Kidney glomerular epithelial cell (primary cell): ENCODE data around the gene BLOC1S1.

Experiments used
- DNase-seq: peaks from one replicate; lab custom pipeline; 2025; lab: John Stamatoyannopoulos, UW

Gene BLOC1S1

DNA sequence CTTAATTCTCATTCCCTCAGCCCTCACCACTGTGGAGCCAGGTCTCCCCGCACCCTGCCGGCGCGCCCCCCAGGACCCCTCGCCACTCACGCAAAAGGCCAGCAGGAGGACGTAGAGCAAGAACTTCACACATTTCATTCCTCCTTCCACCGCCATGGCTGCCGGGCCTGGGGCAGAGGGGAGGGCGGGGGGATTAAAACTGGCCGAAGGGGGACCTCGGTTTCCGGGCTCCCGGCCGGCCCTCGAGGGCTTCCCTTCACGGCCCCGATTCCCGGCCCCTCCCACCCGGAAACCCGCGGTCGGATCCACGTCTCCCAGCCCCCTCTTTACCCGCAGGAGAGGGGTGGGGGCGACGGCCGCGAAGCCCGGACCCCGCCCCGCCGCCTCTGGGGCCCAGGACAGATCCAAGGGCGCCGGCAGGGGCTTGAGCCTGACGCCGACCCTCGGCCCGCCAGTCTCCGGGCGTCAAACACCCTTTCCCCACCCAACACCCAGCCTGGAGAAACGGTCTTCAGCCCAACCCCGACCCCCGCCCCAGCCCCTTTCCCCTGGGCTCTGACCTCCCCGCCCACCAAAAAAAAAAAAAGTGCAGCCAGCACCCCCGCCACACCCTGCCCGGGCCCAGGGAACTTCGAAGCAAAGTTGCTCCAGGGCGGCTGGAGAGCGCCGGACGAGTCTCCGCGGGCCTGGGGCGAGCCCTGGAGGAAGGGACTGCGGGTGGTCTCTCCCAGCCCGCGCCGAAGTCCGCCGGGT is 12.5 kb downstream of the BLOC1S1 start:
- no peak for DNase-seq

- peak; percentile 89 for DNase-seq
These were observed 13.3 kb downstream of the BLOC1S1 start, which contains the start of gene CD63 for GRCh38 chr12:55728939-55729818. Gene CD63, minus strand, starts transcription at chr12:55729009. Its CDS starts 668 bp downstream, at chr12:55728341.

DNA sequence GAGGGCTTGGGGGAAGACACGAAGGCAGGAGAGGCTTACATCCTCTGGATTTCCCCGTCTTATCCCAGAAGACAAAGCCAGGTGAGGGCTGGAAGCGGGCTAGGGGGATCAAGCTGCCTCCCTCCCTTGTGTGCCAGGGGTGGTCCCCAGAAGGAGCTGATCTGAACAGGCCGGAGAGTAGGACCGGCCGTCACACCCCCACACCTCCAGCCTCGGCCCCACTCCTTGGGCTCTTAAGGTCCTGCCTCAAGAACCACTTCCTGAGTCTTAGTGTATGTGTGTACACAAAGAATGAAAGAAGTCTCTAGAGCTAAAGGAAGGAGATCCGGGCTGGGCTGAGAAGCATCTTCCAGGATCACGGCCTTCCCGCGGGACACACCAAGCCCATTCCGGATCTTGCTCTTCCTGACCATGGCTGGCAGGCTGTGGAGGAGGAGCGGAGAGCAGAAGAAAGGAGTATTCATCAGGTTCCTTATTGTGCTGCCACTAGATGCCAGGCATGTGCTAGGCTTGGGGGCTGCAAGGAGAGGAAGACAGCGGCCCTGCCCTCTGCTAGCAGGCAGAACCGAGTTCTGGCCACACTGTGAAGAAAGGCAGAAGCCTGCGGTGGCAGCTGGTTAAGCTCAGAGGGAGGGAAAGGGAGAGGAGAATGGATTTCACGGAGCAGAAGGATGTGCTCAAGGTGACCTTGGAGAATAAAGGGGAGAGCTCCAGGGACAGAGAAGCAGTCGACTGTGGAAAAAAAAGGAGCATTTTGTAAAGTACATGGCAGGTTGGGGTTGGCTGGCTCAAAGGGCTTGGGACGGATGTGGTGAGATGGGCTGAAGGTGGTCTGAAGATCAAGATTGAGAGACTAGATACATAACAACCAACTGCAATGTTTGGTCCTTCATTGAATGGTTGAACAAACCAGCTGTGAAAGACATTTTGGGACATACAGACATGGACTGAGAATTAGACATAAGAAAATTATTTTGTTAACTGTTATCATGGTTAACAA is 14.3 kb downstream of the BLOC1S1 start:
- DNase-seq, result peak; percentile 74

DNA sequence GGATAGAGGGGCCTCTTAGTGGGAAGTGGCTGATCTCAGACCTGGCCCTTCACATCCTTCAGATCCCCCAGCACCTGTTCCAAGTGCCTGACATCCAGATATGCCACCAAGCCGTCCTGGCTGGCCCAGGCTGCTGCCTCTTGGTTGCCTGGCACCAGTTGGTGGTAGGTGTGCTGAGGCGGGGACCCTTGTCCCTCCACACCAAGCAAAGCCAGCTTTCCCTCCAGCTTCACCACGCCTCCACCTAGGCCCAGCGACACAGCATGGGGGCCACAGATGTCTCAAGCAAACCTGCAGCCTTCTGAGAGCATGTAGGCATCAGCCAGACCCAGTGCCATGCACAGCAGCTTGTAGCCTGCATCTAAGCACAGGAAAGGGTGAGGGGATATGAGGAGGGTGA is 16.4 kb downstream of the BLOC1S1 start:
- no peak for DNase-seq

GRCh38 chr12:55733021-55733555 is 17.2 kb downstream of the BLOC1S1 start:
- no peak for DNase-seq

- DNase-seq, result no peak
These were observed 18.0 kb downstream of the BLOC1S1 start for GRCh38 chr12:55733858-55734257.

- DNase-seq, result no peak
These were observed 18.7 kb downstream of the BLOC1S1 start for GRCh38 chr12:55734595-55734994.

- DNase-seq, result no peak
These were observed 20.2 kb downstream of the BLOC1S1 start for GRCh38 chr12:55736076-55736475.

DNA sequence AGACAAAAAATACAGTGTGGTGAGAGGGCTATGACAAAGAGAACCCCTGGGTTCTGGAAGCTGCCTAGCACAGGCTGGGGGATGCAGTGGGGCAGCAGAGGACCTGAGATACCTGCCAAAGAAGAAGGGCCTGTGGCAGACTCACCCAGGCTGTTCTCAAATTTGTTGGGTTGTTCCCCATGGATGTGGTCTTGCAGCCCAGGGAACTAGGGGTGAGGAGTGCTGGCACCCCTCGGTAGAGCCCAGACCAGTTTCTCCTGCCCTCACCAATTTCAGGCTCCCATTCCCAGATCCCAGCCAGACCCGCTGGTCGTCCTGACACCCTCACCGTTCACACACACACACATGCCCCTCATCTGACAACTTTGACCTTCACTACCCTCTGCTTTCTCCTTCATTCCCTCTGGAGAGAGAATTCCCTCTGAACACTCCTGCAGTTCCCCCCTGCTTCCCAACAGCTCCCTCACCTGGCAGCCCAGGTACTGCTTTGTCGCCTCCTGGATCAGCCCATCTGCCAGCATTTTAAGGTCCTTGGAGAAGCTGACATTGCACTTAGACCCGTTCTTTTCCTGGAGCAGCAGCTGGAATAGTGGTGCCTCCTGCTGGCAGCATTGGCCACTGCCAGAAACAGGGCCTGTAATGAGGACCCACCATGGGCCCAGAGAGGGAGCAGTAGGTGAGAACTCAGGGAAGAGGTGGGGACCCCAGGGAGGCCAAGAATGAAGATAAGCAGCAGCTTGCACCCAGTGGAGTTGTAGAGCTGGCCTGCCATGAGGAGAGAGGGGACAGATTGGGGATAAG is 21.1 kb downstream of the BLOC1S1 start:
- DNase-seq, result peak; percentile 78

- DNase-seq, result no peak
These were observed 21.8 kb downstream of the BLOC1S1 start for GRCh38 chr12:55737581-55738122.

DNA sequence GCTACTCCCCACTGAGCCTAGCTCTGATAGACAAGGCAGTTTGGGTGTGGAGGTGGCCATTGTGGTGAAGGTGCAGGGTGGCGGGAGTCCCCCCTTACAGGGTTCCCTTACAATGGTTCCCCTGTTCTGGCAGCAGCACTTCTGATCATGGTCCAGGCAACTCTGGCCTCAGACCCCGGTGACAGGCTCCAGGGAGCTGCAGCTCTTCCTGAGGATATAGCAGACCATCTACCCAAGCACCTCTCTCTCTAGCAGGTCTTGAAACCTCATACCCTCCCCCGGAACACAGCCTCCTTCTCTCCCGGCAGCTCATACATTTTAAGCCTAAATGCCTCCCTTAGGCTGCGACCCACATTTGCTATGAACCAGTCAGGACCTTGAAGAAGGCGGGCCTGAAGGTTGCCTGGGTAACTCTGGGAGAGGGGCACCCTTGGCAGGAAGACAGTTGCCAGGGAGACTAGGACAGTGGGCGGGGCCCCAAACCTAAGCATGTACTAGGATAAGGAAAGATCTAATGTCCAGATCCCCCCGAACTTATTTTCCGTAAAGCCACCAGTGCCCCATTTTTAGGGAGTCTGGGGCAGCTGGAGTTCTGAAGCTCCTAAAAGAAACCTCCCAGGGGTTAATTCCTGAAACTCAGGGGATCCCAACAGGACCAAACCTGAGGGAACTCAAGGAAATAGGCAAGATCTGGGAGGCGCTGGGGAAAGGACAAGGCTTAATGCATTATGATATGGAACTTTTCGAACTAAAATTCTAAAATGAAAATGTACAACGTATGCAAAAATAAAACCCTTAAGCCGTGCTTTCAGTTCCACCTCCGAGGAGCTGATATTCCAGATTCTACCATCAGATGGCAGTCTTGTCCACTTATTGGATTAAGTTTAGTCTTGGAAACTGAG is 22.5 kb downstream of the BLOC1S1 start:
- DNase-seq, result peak; percentile 71

DNA sequence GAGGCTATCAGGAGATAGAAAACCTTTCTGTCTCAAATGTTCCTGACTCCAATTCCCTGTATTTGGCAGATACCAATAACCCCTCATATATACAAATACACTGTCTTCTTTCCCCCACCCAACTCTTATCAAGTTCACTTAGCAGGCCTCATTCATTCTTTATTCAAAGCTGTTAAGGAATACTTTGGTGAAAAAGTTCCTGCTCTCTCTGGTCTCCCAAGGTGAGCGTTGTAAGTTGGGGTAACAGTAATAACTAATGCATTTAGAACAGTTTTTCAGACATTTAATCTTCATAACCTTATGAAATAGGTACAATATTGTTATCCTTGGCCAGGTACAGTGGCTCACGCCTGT is 23.2 kb downstream of the BLOC1S1 start:
- DNase-seq, result no peak

GRCh38 chr12:55741931-55742680 is 26.3 kb downstream of the BLOC1S1 start:
- DNase-seq, result no peak

GRCh38 chr12:55742719-55743405 is 27.0 kb downstream of the BLOC1S1 start, which contains the start of gene GDF11:
Gene GDF11, plus strand, starts transcription at chr12:55743122. Its CDS starts 195 bp downstream, at chr12:55743317.
- DNase-seq, result peak; percentile 48

- DNase-seq, result peak; percentile 48
These were observed 27.8 kb downstream of the BLOC1S1 start for GRCh38 chr12:55743406-55744339.

DNA sequence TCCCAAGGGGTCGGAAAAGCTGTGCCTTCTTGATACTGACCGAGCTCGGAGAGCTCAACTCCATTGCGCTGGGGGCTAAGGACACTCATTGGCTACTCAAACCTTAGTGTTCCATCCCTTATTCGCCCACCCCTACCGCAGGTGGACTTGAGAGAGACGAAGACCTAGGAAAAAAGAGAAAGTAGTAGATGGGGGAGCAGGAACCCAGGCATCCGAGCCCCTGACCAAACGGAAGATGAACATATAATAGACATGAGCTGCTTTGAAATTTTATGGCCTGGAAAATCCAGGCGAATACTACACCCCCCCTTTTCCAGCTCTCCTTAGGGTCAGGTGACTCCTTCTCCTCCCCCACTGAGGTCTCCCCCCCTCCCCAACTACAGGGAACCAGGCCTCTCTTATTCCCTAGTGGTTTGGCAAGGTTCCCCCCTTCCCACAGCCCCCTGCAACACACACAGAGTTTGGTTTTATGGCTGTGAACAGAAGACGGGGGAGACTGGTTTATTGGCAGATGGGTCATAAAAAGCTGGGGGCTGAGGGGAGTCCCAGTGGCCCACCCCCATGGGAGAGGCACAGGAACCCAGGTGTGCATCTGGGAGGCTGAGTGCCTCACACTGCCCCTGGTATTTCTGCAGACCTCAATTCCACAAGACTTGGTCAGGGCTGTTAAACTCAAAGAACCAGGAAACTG is 28.6 kb downstream of the BLOC1S1 start:
- DNase-seq, result no peak
